Kidney epithelial cell (primary cell): Measurements from ENCODE around the gene SRP72. TPM values are rescaled to one million over a fixed set of nuclear protein-coding genes. Genes with fewer than 3 reads are reported as not detected.

Experiments used
- DNase-seq: peaks from one replicate; pipeline ENCODE4 v3.0.0-alpha.2; 2010; ENCODE audit warnings: low read depth
- H3K27me3 ChIP-seq: 2 replicates; pipeline ENCODE4 v1.6.0; 2011; ENCODE audit warnings: low read length; ENCODE audit not compliant: control insufficient read depth, insufficient read depth
- H3K36me3 ChIP-seq: 2 replicates; pipeline ENCODE4 v1.5.1; 2011; ENCODE audit warnings: low read length; ENCODE audit not compliant: control insufficient read depth, insufficient read depth
- H3K4me3 ChIP-seq: 2 replicates; pipeline ENCODE4 v1.5.1; 2011; ENCODE audit warnings: low read depth, mild to moderate bottlenecking, control low read depth, low read length
- total RNA-seq: library from RNA; depleted of rRNA; stranded (reverse); fragments of >200 nt; gene quantifications from 2 replicates; pipeline ENCODE4 v1.2.3, GENCODE V29; 2015
- TF ChIP-seq, protein P1 (sequence below): IDR thresholded peaks from 2 replicates; pipeline ENCODE4 v1.5.1; 2011; ENCODE audit warnings: mild to moderate bottlenecking, moderate library complexity, low read length, control low read depth, inconsistent platforms; ENCODE audit not compliant: insufficient read depth, poor library complexity, severe bottlenecking

Gene SRP72, protein sequence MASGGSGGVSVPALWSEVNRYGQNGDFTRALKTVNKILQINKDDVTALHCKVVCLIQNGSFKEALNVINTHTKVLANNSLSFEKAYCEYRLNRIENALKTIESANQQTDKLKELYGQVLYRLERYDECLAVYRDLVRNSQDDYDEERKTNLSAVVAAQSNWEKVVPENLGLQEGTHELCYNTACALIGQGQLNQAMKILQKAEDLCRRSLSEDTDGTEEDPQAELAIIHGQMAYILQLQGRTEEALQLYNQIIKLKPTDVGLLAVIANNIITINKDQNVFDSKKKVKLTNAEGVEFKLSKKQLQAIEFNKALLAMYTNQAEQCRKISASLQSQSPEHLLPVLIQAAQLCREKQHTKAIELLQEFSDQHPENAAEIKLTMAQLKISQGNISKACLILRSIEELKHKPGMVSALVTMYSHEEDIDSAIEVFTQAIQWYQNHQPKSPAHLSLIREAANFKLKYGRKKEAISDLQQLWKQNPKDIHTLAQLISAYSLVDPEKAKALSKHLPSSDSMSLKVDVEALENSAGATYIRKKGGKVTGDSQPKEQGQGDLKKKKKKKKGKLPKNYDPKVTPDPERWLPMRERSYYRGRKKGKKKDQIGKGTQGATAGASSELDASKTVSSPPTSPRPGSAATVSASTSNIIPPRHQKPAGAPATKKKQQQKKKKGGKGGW
- total RNA-seq: 75.5 and 76.9 TPM in 2 replicates

DNA sequence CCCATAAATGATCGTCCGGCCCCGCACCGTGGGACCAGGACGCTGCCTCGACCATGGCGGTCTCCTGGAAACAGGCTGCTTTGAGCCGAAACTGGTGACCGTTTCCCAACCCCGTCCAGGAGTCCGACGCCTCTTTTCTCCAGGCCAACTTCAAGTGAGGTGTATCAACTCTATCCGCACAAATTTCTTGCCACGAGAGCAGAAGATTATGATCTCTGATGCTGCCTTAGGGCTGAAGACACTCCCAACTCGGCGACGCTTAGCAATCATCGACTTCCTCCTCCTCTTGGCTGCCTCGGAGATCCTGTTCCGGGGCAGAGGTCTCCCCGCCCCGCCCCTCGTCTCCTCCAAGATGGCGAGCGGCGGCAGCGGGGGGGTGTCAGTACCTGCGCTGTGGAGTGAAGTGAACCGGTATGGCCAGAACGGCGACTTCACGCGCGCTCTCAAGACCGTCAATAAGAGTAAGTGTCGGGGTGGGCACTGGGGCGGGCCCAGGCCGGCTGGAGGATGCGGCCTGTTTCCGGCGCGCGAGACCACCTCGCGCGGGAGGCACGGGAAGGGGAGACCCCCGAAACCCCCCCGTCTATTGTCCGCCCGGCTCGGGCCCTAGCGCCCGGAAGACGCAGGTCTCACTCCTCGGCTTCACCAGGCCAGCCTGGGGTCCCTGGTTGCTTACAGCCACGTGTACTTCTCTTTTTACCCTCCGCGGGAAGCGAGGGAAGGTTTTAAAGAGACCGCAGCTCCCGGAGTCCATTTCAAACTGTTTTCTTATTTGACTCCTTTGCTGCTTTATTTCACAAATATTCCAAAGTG is at the start of gene SRP72:
TSS of gene SRP72 (plus strand) at position 334 of the 813 bp plus-strand sequence. CDS start at position 353, 19 bp downstream.
- peak; percentile 61 for DNase-seq
- no peaks in the 10 kb centered on the region for H3K36me3 ChIP-seq
- H3K27me3 ChIP-seq: no peaks in the 10 kb centered on the region
- H3K4me3 ChIP-seq: peak within 1 kb of the TSS; percentile 70
- TF ChIP-seq, protein P1, sequence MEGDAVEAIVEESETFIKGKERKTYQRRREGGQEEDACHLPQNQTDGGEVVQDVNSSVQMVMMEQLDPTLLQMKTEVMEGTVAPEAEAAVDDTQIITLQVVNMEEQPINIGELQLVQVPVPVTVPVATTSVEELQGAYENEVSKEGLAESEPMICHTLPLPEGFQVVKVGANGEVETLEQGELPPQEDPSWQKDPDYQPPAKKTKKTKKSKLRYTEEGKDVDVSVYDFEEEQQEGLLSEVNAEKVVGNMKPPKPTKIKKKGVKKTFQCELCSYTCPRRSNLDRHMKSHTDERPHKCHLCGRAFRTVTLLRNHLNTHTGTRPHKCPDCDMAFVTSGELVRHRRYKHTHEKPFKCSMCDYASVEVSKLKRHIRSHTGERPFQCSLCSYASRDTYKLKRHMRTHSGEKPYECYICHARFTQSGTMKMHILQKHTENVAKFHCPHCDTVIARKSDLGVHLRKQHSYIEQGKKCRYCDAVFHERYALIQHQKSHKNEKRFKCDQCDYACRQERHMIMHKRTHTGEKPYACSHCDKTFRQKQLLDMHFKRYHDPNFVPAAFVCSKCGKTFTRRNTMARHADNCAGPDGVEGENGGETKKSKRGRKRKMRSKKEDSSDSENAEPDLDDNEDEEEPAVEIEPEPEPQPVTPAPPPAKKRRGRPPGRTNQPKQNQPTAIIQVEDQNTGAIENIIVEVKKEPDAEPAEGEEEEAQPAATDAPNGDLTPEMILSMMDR: no peak

DNA sequence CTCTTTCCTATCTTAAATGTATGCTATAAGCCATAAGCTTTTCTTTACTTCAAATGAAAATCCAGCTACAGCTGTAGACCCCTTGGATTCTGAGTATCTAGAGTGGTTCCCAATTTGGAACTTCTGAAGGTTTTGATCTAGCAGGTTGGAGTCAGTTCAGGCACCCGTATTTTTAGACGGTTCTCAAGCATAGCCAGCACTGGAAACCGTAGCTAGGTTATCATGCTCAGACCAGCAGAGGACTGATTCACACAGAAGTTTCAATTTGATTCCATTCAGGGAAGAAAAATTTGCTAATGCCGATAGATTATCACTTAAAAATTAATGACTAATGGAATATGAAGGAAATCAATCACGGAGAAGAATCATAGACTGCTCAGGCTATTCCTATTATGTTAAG is 43.2 kb upstream of the SRP72 start:
- TF ChIP-seq, protein P1: no peak
- H3K27me3 ChIP-seq: no peaks in the 10 kb centered on the region
- no peak for DNase-seq
- no peak overlapping the region for H3K4me3 ChIP-seq
- H3K36me3 ChIP-seq: no peaks in the 10 kb centered on the region

DNA sequence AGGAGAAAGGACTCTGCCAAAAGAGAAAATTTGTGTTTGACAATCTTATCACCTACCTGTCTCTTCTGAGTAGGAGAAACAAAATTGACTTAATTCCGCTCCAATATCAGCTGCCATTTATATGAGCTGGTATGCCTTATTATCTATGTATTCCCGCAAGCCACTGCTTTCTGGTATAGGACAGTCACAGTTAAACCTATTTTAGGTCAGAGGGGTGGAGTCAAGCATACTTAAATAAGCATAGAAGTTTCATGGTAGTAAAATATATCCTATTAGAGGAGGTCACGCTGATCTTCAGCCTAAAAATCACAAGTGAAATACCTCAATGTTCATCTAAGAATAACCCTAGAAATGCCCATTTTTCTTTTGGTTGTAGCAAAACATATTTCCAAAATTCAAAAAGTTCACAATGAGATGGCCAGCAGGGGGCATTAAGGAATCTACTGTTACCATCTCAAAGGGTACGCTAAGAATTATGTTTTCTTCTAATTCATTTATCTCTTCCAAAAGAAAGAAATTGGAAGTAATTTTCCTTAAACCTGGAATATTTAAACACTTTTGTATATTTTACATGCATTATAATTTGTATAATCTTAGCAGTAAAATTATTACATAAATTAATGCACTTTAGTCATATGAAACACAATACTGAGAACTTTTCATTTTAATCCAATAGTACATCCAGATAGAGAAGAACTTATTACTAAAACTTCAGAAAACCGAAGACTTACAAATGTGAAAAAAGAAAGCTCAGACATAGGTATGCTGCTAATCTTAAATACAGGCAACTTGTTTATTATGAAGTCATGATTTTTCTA is 42.5 kb upstream of the SRP72 start:
- no peak overlapping the region for H3K4me3 ChIP-seq
- no peak for DNase-seq
- H3K27me3 ChIP-seq: no peaks in the 10 kb centered on the region
- no peaks in the 10 kb centered on the region for H3K36me3 ChIP-seq
- TF ChIP-seq, protein P1: peak; percentile 58

DNA sequence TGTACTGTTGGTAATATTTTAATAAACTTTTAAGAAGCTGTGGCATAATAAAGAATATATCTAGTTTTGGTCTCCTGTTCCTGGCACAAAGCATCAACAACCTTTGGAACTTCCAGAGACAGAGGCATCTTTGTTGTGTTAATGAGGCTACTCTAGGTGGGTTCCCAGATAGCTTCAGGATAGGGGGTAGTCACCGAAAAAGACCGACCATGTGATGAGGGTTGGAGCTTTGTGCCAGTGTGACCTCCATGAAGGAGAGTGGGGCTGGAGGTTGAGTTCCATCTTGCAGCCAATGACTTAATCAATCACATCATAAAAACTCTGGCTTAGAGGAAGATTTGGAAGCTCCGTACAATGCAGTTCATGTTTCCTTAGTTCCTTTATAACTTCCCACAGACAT is 41.9 kb upstream of the SRP72 start:
- no peaks in the 10 kb centered on the region for H3K36me3 ChIP-seq
- no peak overlapping the region for H3K4me3 ChIP-seq
- TF ChIP-seq, protein P1: no peak
- DNase-seq: no peak
- no peaks in the 10 kb centered on the region for H3K27me3 ChIP-seq

DNA sequence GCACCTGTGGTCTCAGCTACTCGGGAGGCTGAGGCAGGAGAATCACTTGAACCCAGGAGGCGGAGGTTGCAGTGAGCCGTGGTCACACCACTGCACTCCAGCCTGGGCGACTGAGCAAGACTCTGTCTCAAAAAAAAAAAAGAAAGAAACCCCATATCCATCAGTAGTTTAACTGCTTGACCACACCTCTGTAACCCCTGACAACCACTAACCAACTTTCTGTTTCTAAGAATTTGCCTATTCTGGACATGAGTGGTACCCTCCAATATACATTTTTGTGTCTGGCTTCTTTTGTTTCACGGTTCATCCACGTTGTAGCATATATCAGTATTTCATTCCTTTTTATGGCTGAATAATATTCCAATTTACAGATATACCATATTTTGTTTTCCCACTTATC is 41.1 kb upstream of the SRP72 start:
- DNase-seq: no peak
- Histone ChIP-seq H3K4me3 (no peak overlapping the region), H3K27me3 (no peaks in the 10 kb centered on the region), H3K36me3 (no peaks in the 10 kb centered on the region)
- TF ChIP-seq, protein P1: no peak
